Measurements from ENCODE around the gene TCP11L1.
"Not testable (repeated sequence)": the region's sequence is repeated elsewhere in the genome, so short reads cannot be mapped to it uniquely, and the experiment has no call there.

- not testable (repeated sequence) for TF ChIP-seq CTCF (IDR thresholded peaks at IDR 0.05; ENCODE audit: low read depth, low read length, missing input control); YY1 (IDR thresholded peaks at IDR 0.05); REST (IDR thresholded peaks at IDR 0.05); NR2F2 (IDR thresholded peaks at IDR 0.05); ZBTB33 (IDR thresholded peaks at IDR 0.05); RXRA (IDR thresholded peaks at IDR 0.05); JUND (IDR thresholded peaks at IDR 0.05); RAD21 (IDR thresholded peaks at IDR 0.05); EGR1 (IDR thresholded peaks at IDR 0.05; ENCODE audit: low read depth in 2 of 2); TAF1 (conservative IDR thresholded peaks at IDR 0.05); MAX (IDR thresholded peaks at IDR 0.05); ATF3 (IDR thresholded peaks at IDR 0.05); SP1 (IDR thresholded peaks at IDR 0.05)
Observed at GRCh38 chr11:33049565-33050408, 10.4 kb downstream of the TCP11L1 start.

Measured in liver (tissue), 3 donors.